ENCODE measurements around the gene C13orf46.

C13orf46 gene

DNA sequence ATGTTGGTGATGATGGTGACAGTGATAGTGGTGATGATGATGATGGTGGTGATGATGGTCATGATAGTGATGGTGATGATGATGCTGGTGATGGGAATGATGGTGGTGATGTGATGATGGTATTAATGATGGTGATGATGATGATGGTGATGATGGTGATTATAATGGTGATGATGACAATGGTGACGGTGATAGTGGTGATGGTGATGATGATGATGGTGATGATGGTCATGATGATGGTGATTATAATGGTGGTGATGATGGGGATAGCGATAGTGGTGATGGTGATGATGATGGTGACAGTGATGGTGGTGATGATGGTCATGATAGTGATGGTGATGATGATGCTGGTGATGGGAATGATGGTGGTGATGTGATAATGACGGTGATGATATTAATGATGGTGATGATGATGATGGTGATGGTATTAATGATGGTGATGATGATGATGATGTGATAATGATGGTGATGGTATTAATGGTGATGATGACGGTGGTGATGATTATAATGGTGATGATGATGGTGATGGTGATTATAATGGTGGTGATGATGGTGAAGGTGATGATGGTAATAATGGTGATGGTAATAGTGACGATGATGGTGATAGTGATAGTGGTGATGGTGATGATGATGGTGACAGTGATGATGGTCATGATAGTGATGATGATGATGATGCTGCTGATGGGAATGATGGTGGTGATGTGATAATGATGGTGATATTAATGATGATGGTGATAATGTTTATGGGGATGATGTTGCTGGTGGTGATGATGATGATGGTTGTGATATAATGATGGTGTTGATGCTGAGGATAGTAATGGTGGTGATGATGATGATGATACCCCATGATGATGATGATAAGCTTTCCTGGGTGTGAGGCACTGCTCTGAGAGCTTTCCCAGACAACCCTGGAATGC lies 7.7 kb downstream of the C13orf46 start:
- in situ Hi-C loops (cut with MboI; ENCODE audit: low pct_unique_long_range_greater_than_20kb, low sequenced_read_pairs, unreplicated experiment) = no loop called here
- TF ChIP-seq, protein P1, sequence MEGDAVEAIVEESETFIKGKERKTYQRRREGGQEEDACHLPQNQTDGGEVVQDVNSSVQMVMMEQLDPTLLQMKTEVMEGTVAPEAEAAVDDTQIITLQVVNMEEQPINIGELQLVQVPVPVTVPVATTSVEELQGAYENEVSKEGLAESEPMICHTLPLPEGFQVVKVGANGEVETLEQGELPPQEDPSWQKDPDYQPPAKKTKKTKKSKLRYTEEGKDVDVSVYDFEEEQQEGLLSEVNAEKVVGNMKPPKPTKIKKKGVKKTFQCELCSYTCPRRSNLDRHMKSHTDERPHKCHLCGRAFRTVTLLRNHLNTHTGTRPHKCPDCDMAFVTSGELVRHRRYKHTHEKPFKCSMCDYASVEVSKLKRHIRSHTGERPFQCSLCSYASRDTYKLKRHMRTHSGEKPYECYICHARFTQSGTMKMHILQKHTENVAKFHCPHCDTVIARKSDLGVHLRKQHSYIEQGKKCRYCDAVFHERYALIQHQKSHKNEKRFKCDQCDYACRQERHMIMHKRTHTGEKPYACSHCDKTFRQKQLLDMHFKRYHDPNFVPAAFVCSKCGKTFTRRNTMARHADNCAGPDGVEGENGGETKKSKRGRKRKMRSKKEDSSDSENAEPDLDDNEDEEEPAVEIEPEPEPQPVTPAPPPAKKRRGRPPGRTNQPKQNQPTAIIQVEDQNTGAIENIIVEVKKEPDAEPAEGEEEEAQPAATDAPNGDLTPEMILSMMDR (IDR thresholded peaks at IDR 0.05; ENCODE audit: extremely low read depth, insufficient read depth, missing control alignments) = no peak
- DNase-seq (ENCODE audit: low spot score) = no peak

DNA sequence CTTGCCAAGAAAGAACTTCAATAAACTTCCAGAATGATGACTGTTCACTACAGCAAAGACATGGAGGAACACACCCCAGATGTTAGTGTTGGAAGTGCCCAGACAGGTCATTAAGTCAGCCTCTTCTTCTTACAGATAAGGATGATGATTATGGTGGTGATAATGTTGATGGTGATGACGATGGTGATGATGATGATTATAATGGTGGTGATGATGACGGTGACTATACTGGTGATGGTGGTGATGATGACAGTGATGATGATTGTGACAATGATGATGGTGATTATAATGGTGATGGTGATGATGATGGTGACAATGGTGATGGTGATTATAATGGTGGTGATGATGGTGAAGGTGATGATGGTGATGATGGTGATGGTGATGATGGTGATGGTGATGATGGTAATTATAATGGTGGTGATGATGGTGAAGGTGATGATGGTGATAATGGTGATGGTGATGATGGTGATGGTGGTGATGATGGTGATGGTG lies 8.4 kb downstream of the C13orf46 start:
- no peak for DNase-seq (ENCODE audit: low spot score)
- TF ChIP-seq, protein P1 (IDR thresholded peaks at IDR 0.05; ENCODE audit: extremely low read depth, insufficient read depth, missing control alignments) = no peak
- in situ Hi-C loops (cut with MboI; ENCODE audit: low pct_unique_long_range_greater_than_20kb, low sequenced_read_pairs, unreplicated experiment) = no loop called here

DNA sequence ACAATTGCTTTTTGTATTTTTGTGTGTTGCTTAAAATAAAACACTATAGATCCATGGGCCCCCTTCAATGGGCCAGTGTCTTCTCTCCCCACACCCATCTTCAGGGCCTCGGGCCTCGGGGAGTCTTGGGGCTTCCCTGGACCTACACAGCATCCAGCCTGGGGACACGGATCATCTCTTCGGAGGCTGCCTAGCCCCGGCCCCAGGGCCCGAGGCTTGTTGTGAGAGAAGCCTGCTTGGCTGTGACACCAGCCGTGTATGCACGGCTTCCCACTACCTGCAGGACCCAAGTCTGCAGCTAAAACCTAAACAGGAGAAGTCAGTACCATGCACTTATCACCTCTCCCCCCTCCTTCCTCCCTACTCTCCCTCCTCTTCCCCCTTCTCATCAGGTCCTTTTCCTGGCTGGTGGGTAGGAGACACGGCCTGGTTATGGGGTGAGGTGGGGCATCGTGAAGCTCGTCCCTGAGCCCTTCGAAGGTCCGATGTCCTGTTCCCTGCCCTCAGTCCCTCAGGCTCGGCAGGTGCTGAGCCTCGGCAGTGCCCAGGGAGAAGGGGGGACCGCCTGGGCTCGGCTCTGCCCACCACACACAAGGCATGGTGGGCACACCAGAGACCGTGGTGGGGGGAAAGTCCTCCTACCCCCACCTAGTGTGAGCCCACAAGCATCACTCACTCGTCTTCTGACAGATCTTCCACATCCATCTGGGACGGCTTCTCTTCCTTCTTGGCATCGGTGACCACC lies 9.5 kb downstream of the C13orf46 start:
- TF ChIP-seq, protein P1 (IDR thresholded peaks at IDR 0.05; ENCODE audit: extremely low read depth, insufficient read depth, missing control alignments) = no peak
- in situ Hi-C loops (cut with MboI; ENCODE audit: low pct_unique_long_range_greater_than_20kb, low sequenced_read_pairs, unreplicated experiment) = no loop called here
- DNase-seq (ENCODE audit: low spot score) = no peak

DNA sequence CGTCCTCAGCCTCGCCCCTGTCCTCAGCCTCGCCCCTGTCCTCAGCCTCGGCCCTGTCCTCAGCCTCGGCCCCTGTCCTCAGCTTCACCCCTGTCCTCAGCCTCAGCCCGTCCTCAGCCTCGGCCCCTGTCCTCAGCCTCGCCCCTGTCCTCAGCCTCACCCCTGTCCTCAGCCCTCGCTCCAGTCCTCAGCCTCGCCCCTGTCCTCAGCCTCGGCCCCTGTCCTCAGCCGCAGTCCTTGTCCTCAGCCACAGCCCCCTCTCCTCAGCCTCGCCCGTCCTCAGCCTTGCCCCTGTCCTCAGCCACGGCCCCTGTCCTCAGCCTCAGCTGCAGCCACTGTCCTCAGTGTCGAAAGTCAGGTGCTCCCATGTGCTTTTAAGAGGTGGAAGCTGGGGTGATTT lies 10.5 kb downstream of the C13orf46 start:
- TF ChIP-seq, protein P1 (IDR thresholded peaks at IDR 0.05; ENCODE audit: extremely low read depth, insufficient read depth, missing control alignments) = no peak
- DNase-seq (ENCODE audit: low spot score) = no peak
- in situ Hi-C loops (cut with MboI; ENCODE audit: low pct_unique_long_range_greater_than_20kb, low sequenced_read_pairs, unreplicated experiment) = no loop called here

DNA sequence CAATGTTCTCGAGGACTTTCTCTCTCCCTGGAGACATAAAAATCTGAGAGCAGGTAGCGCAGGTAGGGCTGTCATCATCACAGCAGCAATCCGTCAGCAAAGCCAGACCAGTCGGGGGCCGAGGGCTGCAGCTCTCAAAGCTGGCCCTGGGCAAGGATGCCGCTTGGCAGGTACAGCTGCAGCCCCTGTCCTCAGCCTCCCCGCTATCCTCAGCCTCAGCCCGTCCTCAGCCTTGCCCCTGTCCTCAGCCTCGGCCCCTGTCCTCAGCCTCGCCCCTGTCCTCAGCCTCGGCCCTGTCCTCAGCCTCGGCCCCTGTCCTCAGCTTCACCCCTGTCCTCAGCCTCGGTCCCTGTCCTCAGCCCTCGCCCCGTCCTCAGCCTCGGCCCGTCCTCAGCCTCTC lies 10.9 kb downstream of the C13orf46 start:
- DNase-seq (ENCODE audit: low spot score) = no peak
- in situ Hi-C loops (cut with MboI; ENCODE audit: low pct_unique_long_range_greater_than_20kb, low sequenced_read_pairs, unreplicated experiment) = no loop called here
- TF ChIP-seq, protein P1 (IDR thresholded peaks at IDR 0.05; ENCODE audit: extremely low read depth, insufficient read depth, missing control alignments) = no peak

DNA sequence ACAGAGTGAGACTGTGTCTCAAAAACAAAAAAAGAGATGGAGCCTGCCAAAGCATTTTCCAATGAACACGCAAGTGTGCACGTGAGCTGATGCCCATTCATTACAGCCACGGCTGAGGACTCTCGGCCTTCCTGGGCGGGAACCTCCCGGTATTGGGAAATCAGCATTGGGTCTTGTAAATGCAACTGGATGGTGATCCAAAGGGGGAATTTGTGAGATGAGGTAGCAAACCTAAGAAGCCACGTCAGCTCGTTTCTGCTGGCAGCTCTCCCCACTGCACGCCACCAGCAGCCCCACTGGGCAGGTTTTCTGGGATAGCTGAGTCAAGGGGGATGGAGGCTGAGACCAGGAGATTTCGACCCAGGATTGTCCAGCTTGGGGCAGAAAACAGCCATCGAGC lies 11.5 kb downstream of the C13orf46 start:
- TF ChIP-seq, protein P1 (IDR thresholded peaks at IDR 0.05; ENCODE audit: extremely low read depth, insufficient read depth, missing control alignments) = no peak
- in situ Hi-C loops (cut with MboI; ENCODE audit: low pct_unique_long_range_greater_than_20kb, low sequenced_read_pairs, unreplicated experiment) = no loop called here
- no peak for DNase-seq (ENCODE audit: low spot score)
